ENCODE data around the gene ZNF101.

The ZNF101 gene

DNA sequence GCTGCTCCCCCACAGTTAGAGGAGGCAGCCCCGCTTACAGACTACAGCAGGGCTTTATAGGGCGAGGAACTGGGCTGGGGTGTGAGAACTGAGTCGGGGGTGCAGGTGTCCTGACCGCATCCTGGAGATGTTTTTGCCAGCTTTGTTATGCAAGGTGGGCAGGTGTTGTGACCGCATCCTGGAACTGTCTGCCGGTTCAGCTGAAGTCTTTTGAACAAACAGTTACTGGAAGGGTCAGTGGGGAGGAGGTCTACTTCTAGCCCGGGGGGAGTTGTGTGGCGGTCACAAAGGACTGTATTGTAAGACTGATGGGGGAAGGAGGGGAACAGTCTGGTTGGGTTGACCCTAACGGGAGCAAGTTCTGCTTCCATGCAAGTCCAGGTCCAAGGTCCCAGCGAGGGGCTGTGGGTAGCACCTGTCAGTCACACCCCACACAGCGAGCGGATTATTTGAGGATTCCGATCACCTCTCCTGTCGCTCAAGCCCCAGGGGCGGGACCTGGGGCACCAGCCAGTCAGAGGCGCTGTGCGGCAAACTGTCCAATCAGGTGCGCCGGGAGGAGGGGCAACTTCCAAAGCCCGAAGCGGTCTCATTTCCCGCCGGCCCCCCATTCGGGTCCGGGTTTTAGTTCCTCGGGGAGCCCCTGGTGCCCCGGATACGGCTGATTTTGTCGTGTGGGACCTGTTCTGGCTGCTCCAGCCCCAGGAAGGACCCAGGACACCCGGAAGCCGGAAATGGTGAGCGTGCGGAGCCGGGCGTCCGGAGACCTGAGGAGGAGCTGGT is at the start of gene ZNF101:
Gene ZNF101, plus strand, starts transcription at position 610 of the 783 bp plus-strand sequence. Its CDS starts 125 bp downstream, at position 735.
- H3K9me3 Mint-ChIP-seq = peaks cover 41% of the 10 kb centered on the region
- peak within 1 kb of the TSS; percentile 51 for H3K27ac Mint-ChIP-seq
- DNase-seq = peak; percentile 92
- peaks cover 31% of the 10 kb centered on the region for H3K36me3 Mint-ChIP-seq (ENCODE audit: low read depth)
- peaks cover 14% of the 10 kb centered on the region for H3K4me1 Mint-ChIP-seq
- peak within 1 kb of the TSS; percentile 88 for H3K4me3 Mint-ChIP-seq
- TF ChIP-seq, protein P1, sequence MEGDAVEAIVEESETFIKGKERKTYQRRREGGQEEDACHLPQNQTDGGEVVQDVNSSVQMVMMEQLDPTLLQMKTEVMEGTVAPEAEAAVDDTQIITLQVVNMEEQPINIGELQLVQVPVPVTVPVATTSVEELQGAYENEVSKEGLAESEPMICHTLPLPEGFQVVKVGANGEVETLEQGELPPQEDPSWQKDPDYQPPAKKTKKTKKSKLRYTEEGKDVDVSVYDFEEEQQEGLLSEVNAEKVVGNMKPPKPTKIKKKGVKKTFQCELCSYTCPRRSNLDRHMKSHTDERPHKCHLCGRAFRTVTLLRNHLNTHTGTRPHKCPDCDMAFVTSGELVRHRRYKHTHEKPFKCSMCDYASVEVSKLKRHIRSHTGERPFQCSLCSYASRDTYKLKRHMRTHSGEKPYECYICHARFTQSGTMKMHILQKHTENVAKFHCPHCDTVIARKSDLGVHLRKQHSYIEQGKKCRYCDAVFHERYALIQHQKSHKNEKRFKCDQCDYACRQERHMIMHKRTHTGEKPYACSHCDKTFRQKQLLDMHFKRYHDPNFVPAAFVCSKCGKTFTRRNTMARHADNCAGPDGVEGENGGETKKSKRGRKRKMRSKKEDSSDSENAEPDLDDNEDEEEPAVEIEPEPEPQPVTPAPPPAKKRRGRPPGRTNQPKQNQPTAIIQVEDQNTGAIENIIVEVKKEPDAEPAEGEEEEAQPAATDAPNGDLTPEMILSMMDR (IDR thresholded peaks at IDR 0.05) = no peak
- no peaks in the 10 kb centered on the region for H3K27me3 Mint-ChIP-seq (ENCODE audit: low read depth, poor library complexity)

DNA sequence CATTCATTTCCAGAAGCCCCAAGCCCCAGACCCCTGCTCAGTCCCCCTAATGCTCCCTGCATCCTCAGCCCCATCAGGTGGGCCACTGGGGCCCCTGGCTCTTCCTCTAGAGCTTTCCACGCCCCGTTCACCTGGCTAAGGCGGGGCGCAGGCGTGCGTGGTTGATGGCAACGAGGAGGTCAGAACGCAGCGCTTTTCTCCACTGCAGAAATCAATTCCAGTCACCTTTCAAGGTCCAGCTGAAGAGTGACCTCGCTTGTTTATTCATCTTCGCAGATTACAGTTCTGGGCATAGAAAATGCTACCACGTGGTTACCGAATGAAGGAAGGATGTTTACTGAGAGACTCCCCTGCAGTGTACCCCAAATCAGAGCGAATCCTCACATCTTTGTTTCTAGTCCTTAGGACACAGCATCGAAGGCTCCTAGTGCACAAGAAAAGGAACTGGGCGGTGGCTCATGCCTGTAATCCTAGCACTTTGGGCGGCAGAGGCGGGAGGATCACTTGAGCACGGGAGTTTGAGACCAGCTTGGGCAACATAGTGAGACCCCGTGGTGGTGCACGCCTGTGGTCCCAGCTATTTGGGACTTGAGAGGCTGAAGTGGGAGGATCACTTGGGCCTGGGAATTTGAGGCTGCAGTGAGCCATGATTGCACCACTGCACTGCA is 49.3 kb upstream of the ZNF101 start:
- Mint-ChIP-seq H3K27ac (no peak overlapping the region), H3K27me3 (ENCODE audit: low read depth, poor library complexity) (peaks cover 4% of the 10 kb centered on the region), H3K4me1 (peaks cover 61% of the 10 kb centered on the region), H3K9me3 (no peaks in the 10 kb centered on the region), H3K4me3 (peak overlapping the region; percentile 82), H3K36me3 (ENCODE audit: low read depth) (peaks cover 14% of the 10 kb centered on the region)
- TF ChIP-seq, protein P1 (IDR thresholded peaks at IDR 0.05) = no peak
- no peak for DNase-seq

DNA sequence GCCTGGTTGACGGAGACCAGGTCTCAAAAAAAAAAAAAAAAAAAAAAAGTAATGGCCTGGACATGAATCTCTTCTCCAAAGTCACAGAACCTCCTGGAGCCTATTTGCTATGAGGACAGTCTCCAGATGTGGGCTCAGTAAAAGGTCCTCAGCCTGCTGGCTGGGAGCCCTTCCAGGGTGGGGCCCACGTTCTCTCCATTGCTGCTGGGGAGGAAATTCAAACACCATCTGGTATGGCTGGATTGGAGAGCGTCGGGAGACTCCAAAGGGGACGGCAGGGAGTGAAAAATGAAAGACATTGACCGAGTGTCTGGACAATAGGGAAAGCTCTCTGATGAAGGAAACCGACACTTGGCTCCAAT is 48.8 kb upstream of the ZNF101 start:
- DNase-seq = no peak
- TF ChIP-seq, protein P1 (IDR thresholded peaks at IDR 0.05) = no peak
- H3K27ac Mint-ChIP-seq = no peak overlapping the region
- peak overlapping the region; percentile 15 for H3K4me3 Mint-ChIP-seq
- H3K4me1 Mint-ChIP-seq = peaks cover 65% of the 10 kb centered on the region
- H3K27me3 Mint-ChIP-seq (ENCODE audit: low read depth, poor library complexity) = peaks cover 4% of the 10 kb centered on the region
- H3K36me3 Mint-ChIP-seq (ENCODE audit: low read depth) = peaks cover 18% of the 10 kb centered on the region
- H3K9me3 Mint-ChIP-seq = no peaks in the 10 kb centered on the region

DNA sequence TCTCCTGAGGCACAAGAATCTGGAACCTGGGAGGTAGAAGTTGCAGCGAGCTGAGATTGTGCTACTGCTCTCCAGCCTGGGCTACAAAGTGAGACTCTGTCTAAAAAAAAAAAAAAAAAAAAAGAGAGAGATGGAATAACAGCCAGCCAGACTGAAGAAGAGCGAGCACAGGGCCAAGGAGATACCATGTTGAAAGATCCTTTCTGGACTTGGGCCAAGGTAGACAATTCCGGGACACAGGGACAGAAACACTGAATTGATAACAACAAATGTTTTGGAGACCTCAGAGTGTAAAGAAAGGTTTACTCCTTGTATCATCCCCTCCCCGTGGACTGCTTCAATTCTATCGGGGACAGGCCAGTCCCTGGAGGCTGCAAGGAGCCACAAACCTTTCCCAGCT is 45.3 kb upstream of the ZNF101 start:
- peaks cover 62% of the 10 kb centered on the region for H3K4me1 Mint-ChIP-seq
- DNase-seq = no peak
- peaks cover 3% of the 10 kb centered on the region for H3K27me3 Mint-ChIP-seq (ENCODE audit: low read depth, poor library complexity)
- peaks cover 24% of the 10 kb centered on the region for H3K36me3 Mint-ChIP-seq (ENCODE audit: low read depth)
- peak overlapping the region; percentile 25 for H3K27ac Mint-ChIP-seq
- H3K4me3 Mint-ChIP-seq = no peak overlapping the region
- H3K9me3 Mint-ChIP-seq = no peaks in the 10 kb centered on the region
- TF ChIP-seq, protein P1 (IDR thresholded peaks at IDR 0.05) = no peak

DNA sequence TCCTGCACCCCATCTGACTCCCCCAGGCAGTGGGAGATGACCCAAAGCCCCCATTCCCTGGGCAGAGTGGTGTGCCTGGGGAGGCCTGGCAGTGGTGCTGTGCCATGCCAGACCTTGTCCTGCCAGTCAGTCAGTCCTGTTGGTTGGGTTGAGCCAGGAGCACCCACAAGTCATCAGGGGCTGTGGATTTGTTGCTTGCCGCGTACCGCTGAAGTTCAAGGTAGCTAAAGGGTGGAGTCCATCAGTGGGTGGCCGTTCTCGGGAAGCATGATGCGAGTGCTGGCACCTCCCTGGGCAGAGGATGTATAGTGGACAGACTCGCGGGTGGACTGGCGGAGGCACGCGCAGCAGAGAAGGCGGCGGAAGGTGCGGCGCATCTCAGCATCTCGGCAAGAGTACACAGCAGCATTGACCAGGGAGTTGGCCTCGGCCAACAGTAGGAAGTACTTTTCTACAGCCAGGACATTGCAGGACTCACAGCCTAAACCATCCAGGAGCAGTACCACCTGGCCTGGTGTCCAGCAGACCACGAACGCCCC is 44.5 kb upstream of the ZNF101 start:
- H3K36me3 Mint-ChIP-seq (ENCODE audit: low read depth) = peaks cover 24% of the 10 kb centered on the region
- no peak overlapping the region for H3K27ac Mint-ChIP-seq
- H3K4me3 Mint-ChIP-seq = peak overlapping the region; percentile 42
- peaks cover 6% of the 10 kb centered on the region for H3K27me3 Mint-ChIP-seq (ENCODE audit: low read depth, poor library complexity)
- H3K9me3 Mint-ChIP-seq = no peaks in the 10 kb centered on the region
- no peak for DNase-seq
- H3K4me1 Mint-ChIP-seq = peaks cover 57% of the 10 kb centered on the region
- TF ChIP-seq, protein P1 (IDR thresholded peaks at IDR 0.05) = no peak

Data from nephron progenitor cell (in vitro differentiated cells).